Colonic mucosa (tissue), 4 donors: ENCODE results near the gene SH3BP2. TPM values are rescaled to one million over a fixed set of nuclear protein-coding genes. Genes with fewer than 3 reads are reported as not detected.
A peak's percentile ranks its signal among the peaks of the same experiment; 100 is the strongest.

ENCODE experiments used
- DNase-seq: peaks from one replicate; pipeline ENCODE4 v3.0.0-alpha.2; 2020
- H3K27ac ChIP-seq: fragments of 200-600 bp; one replicate; pipeline ENCODE4 v1.8.0; 2021
- H3K27me3 ChIP-seq: fragments of 200-600 bp; one replicate; pipeline ENCODE4 v1.8.0; 2021
- H3K36me3 ChIP-seq: fragments of 200-600 bp; one replicate; pipeline ENCODE4 v1.8.0; 2021
- H3K4me1 ChIP-seq: fragments of 200-600 bp; one replicate; pipeline ENCODE4 v1.8.0; 2021; ENCODE audit warnings: mild to moderate bottlenecking
- H3K4me3 ChIP-seq: fragments of 200-600 bp; one replicate; pipeline ENCODE4 v1.8.0; 2021
- H3K9ac ChIP-seq, 2 donors: one replicate each; pipeline ENCODE4 v1.7.0; 2013; ENCODE audit warnings: control low read depth in 2 of 2, low read depth in 2 of 2, low read length in 2 of 2
- H3K9me3 ChIP-seq: fragments of 200-600 bp; one replicate; pipeline ENCODE4 v1.8.0; 2021
- CTCF ChIP-seq: fragments of 200-600 bp; IDR thresholded peaks from one replicate; pipeline ENCODE4 v1.8.0; 2022; ENCODE audit warnings: antibody characterized with exemption, mild to moderate bottlenecking
- intact Hi-C: fragments of 100-400 bp; cut with DNase I; formaldehyde crosslinking; loops from one replicate; pipeline ENCODE4 v1.14.1; 2022
- total RNA-seq, 2 donors: library from RNA; stranded (reverse); fragmentation: NEBNext Ultra II Directional in 1 of 2; extraction: Animal tissue kit (Norgen Biotek cat#: 25700) in 1 of 2; gene quantifications; one replicate each; pipeline ENCODE4 v1.2.1, GENCODE V29; 2021
- donor health status: healthy.
- donor health status: DM: no; HTN: no; CAD: no.
- donor health status: DM: no; HTN: no; CAD: no.

SH3BP2 gene
- total RNA-seq, 2 donors from 2014 or later: 62.2 to 70.8 TPM

GRCh38 chr4:2804973-2805501, 12.2 kb downstream of the SH3BP2 start:
- Histone ChIP-seq H3K4me3 (no peak overlapping the region), H3K9ac (peak overlapping the region; percentile 66 to 82), H3K27me3 (no peaks in the 10 kb centered on the region), H3K9me3 (no peaks in the 10 kb centered on the region), H3K27ac (peak overlapping the region; percentile 60), H3K36me3 (no peaks in the 10 kb centered on the region), H3K4me1 (peaks cover 52% of the 10 kb centered on the region)
- DNase-seq: no peak
- intact Hi-C loops: no loop called here
- TF ChIP-seq CTCF: no peak

GRCh38 chr4:2805712-2806389, 13.0 kb downstream of the SH3BP2 start:
- peak overlapping the region; percentile 66 to 82 for H3K9ac ChIP-seq
- peak overlapping the region; percentile 60 for H3K27ac ChIP-seq
- peaks cover 44% of the 10 kb centered on the region for H3K4me1 ChIP-seq
- H3K27me3 ChIP-seq: no peaks in the 10 kb centered on the region
- H3K9me3 ChIP-seq: no peaks in the 10 kb centered on the region
- no peak for TF ChIP-seq CTCF
- no peak overlapping the region for H3K4me3 ChIP-seq
- peak; percentile 96 for DNase-seq
- intact Hi-C loops: no loop called here
- H3K36me3 ChIP-seq: no peaks in the 10 kb centered on the region

GRCh38 chr4:2806390-2807355, 13.8 kb downstream of the SH3BP2 start:
- no peaks in the 10 kb centered on the region for H3K27me3 ChIP-seq
- peak overlapping the region; percentile 59 to 82 for H3K9ac ChIP-seq
- intact Hi-C loops: no loop called here
- no peak for TF ChIP-seq CTCF
- H3K36me3 ChIP-seq: no peaks in the 10 kb centered on the region
- H3K4me1 ChIP-seq: peaks cover 38% of the 10 kb centered on the region
- peak overlapping the region; percentile 60 for H3K27ac ChIP-seq
- no peaks in the 10 kb centered on the region for H3K9me3 ChIP-seq
- H3K4me3 ChIP-seq: no peak overlapping the region
- DNase-seq: peak; percentile 79

GRCh38 chr4:2807571-2807970, 14.7 kb downstream of the SH3BP2 start:
- H3K9ac ChIP-seq: peak overlapping the region in 1 of 2 donors; percentile 82
- peaks cover 38% of the 10 kb centered on the region for H3K4me1 ChIP-seq
- no peak for DNase-seq
- no peak overlapping the region for H3K27ac ChIP-seq
- H3K27me3 ChIP-seq: no peaks in the 10 kb centered on the region
- no peaks in the 10 kb centered on the region for H3K9me3 ChIP-seq
- intact Hi-C loops: no loop called here
- no peak overlapping the region for H3K4me3 ChIP-seq
- no peak for TF ChIP-seq CTCF
- H3K36me3 ChIP-seq: no peaks in the 10 kb centered on the region

GRCh38 chr4:2808001-2808400, 15.1 kb downstream of the SH3BP2 start:
- H3K27me3 ChIP-seq: no peaks in the 10 kb centered on the region
- no peak overlapping the region for H3K9ac ChIP-seq
- H3K4me3 ChIP-seq: no peak overlapping the region
- no peak for DNase-seq
- H3K27ac ChIP-seq: no peak overlapping the region
- TF ChIP-seq CTCF: no peak
- peaks cover 34% of the 10 kb centered on the region for H3K4me1 ChIP-seq
- intact Hi-C loops: no loop called here
- no peaks in the 10 kb centered on the region for H3K9me3 ChIP-seq
- no peaks in the 10 kb centered on the region for H3K36me3 ChIP-seq
